Epithelial cell of esophagus (primary cell): ENCODE results near the gene SERPINA1.
A peak's percentile ranks its signal among the peaks of the same experiment; 100 is the strongest.
"Not testable (repeated sequence)": the region's sequence is repeated elsewhere in the genome, so short reads cannot be mapped to it uniquely, and the experiment has no call there.

Experiments used
- DNase-seq: peaks from one replicate; pipeline ENCODE4 v3.0.0; 2010; ENCODE audit warnings: low read depth
- H3K4me3 ChIP-seq: 2 replicates; pipeline ENCODE4 v1.5.1; 2011; ENCODE audit warnings: mild to moderate bottlenecking, low read length, control low read depth
- CTCF ChIP-seq: IDR thresholded peaks from 2 replicates; pipeline ENCODE4 v1.5.1; 2011; ENCODE audit warnings: low read depth, mild to moderate bottlenecking, low read length, control low read depth, inconsistent platforms; ENCODE audit not compliant: insufficient read depth; ENCODE audit errors: missing control alignments

SERPINA1 gene

GRCh38 chr14:94412671-94413638, 24.6 kb upstream of the SERPINA1 start:
- DNase-seq: peak; percentile 78
- peak; percentile 61 for TF ChIP-seq CTCF
- H3K4me3 ChIP-seq: no peak overlapping the region

GRCh38 chr14:94411638-94412037, 23.2 kb upstream of the SERPINA1 start:
- no peak for TF ChIP-seq CTCF
- H3K4me3 ChIP-seq: no peak overlapping the region
- DNase-seq: peak; percentile 25

GRCh38 chr14:94409430-94409829, 21.0 kb upstream of the SERPINA1 start:
- H3K4me3 ChIP-seq, DNase-seq: not testable (repeated sequence)

- H3K4me3 ChIP-seq: no peak overlapping the region
- no peak for DNase-seq
- TF ChIP-seq CTCF: no peak
Measured at GRCh38 chr14:94408546-94409095, 20.2 kb upstream of the SERPINA1 start.

GRCh38 chr14:94407906-94408305, 19.5 kb upstream of the SERPINA1 start:
- no peak for TF ChIP-seq CTCF
- DNase-seq: no peak
- no peak overlapping the region for H3K4me3 ChIP-seq

GRCh38 chr14:94406910-94407309, 18.5 kb upstream of the SERPINA1 start:
- H3K4me3 ChIP-seq: no peak overlapping the region
- no peak for DNase-seq
- no peak for TF ChIP-seq CTCF

GRCh38 chr14:94405486-94405885, 17.1 kb upstream of the SERPINA1 start:
- DNase-seq: no peak
- no peak for TF ChIP-seq CTCF
- no peak overlapping the region for H3K4me3 ChIP-seq
